Ishikawa (cell line): ENCODE results near the gene BAG5.

Experiments used
- CEBPB ChIP-seq: IDR thresholded peaks from 2 replicates; pipeline ENCODE4 v1.6.1; 2012
- CREB1 ChIP-seq: IDR thresholded peaks from 2 replicates; pipeline ENCODE4 v1.6.1; 2012; ENCODE audit warnings: low read depth
- EGR1 ChIP-seq: IDR thresholded peaks from 2 replicates; pipeline ENCODE4 v1.6.1; 2012
- EP300 ChIP-seq: IDR thresholded peaks from 2 replicates; pipeline ENCODE4 v1.6.1; 2012; ENCODE audit warnings: borderline replicate concordance
- FOXM1 ChIP-seq: IDR thresholded peaks from 2 replicates; pipeline ENCODE4 v1.6.1; 2012; ENCODE audit warnings: low read depth, borderline replicate concordance
- MAX ChIP-seq: IDR thresholded peaks from 2 replicates; pipeline ENCODE4 v1.6.1; 2012
- RAD21 ChIP-seq: IDR thresholded peaks from 2 replicates; pipeline ENCODE4 v1.6.1; 2012; ENCODE audit warnings: low read depth
- TAF1 ChIP-seq: IDR thresholded peaks from 2 replicates; pipeline ENCODE4 v1.6.1; 2012; ENCODE audit warnings: low read depth, mild to moderate bottlenecking
- TCF12 ChIP-seq: IDR thresholded peaks from 2 replicates; pipeline ENCODE4 v1.6.1; 2012; ENCODE audit warnings: low read depth
- YY1 ChIP-seq: IDR thresholded peaks from 2 replicates; pipeline ENCODE4 v1.6.1; 2012; ENCODE audit warnings: low read depth
- ZBTB7A ChIP-seq: IDR thresholded peaks from 2 replicates; pipeline ENCODE4 v1.6.1; 2012; ENCODE audit warnings: low read depth
- TF ChIP-seq, protein P1 (sequence below): IDR thresholded peaks from 2 replicates; pipeline ENCODE4 v1.6.1; 2012; ENCODE audit warnings: low read depth, mild to moderate bottlenecking

DNA sequence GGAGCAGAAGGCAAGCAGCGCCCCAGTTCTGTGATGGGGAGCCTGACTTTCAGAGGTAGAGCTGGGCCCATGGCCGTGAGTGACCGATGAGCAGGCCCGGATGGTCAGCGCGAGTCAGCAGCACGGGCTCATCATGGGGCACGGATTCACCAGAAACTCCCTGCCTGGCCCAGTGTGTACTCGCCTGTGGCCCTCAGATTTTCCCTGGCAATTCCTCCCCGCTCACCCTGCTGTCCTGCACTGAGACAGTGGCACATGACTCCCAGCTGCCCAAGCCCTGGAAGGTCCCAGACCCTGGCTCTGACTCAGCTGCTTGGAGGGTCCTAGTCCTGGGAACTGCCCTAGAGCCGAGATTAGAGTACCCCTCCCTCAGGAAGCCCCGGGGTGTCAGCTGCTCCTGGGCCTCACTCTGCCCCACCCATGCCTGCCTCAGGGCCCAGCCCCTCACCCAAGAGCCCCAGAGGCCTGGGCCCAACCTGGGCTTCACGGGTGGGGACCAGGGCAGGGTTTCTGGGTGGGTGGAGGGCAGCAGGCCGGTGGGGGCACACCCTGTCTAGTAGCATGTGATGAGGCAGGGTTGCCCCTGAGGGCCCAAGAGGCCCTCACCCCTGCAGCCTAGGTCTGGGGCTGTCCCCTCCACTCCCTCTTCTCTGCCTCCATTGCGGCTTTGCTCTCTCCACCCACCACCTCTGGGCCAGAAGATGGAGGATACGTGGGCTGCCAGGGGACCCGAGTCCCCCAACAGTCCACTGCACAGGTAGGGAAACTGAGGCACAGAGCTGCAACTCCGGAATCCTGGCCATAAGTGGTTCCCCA lies 25.1 kb downstream of the BAG5 start:
- TF ChIP-seq ZBTB7A (no peak), TAF1 (no peak), MAX (no peak), YY1 (no peak), RAD21 (no peak), EGR1 (no peak), EP300 (no peak), TCF12 (no peak), CEBPB (no peak), CREB1 (no peak), FOXM1 (no peak)
- TF ChIP-seq, protein P1, sequence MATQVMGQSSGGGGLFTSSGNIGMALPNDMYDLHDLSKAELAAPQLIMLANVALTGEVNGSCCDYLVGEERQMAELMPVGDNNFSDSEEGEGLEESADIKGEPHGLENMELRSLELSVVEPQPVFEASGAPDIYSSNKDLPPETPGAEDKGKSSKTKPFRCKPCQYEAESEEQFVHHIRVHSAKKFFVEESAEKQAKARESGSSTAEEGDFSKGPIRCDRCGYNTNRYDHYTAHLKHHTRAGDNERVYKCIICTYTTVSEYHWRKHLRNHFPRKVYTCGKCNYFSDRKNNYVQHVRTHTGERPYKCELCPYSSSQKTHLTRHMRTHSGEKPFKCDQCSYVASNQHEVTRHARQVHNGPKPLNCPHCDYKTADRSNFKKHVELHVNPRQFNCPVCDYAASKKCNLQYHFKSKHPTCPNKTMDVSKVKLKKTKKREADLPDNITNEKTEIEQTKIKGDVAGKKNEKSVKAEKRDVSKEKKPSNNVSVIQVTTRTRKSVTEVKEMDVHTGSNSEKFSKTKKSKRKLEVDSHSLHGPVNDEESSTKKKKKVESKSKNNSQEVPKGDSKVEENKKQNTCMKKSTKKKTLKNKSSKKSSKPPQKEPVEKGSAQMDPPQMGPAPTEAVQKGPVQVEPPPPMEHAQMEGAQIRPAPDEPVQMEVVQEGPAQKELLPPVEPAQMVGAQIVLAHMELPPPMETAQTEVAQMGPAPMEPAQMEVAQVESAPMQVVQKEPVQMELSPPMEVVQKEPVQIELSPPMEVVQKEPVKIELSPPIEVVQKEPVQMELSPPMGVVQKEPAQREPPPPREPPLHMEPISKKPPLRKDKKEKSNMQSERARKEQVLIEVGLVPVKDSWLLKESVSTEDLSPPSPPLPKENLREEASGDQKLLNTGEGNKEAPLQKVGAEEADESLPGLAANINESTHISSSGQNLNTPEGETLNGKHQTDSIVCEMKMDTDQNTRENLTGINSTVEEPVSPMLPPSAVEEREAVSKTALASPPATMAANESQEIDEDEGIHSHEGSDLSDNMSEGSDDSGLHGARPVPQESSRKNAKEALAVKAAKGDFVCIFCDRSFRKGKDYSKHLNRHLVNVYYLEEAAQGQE, result no peak
